HEK293 (cell line): ENCODE data around the gene MPPE1.

Source experiments
- CTCF ChIP-seq: fragments of 450-650 bp; formaldehyde crosslinking; IDR thresholded peaks from 2 replicates; pipeline ENCODE4 v1.5.1; 2016; ENCODE audit warnings: missing biosample characterization, missing genetic modification characterization
- KLF16 ChIP-seq: fragments of 450-650 bp; formaldehyde crosslinking; IDR thresholded peaks from 2 replicates; pipeline ENCODE4 v1.5.1; 2017; ENCODE audit warnings: missing biosample characterization, missing genetic modification characterization
- KLF9 ChIP-seq: fragments of 450-650 bp; formaldehyde crosslinking; IDR thresholded peaks from 2 replicates; pipeline ENCODE4 v1.5.1; 2016; ENCODE audit warnings: missing biosample characterization, missing genetic modification characterization, low read depth
- REST ChIP-seq: fragments of 450-650 bp; formaldehyde crosslinking; IDR thresholded peaks from 2 replicates; pipeline ENCODE4 v1.5.1; 2016; ENCODE audit warnings: missing biosample characterization, missing genetic modification characterization
- SETDB1 ChIP-seq: IDR thresholded peaks from one replicate; pipeline ENCODE4 v1.6.1; 2017; ENCODE audit warnings: mild to moderate bottlenecking, low read length, moderate library complexity, mixed read lengths; ENCODE audit not compliant: insufficient read length
- ZBTB11 ChIP-seq: fragments of 450-650 bp; formaldehyde crosslinking; conservative IDR thresholded peaks from 2 replicates; pipeline ENCODE4 v1.5.1; 2016; ENCODE audit warnings: low read depth, missing biosample characterization, missing genetic modification characterization
- ZFP37 ChIP-seq: fragments of 450-650 bp; formaldehyde crosslinking; IDR thresholded peaks from 2 replicates; pipeline ENCODE4 v1.5.1; 2016; ENCODE audit warnings: missing biosample characterization, missing genetic modification characterization
- ZNF157 ChIP-seq: fragments of 450-650 bp; formaldehyde crosslinking; IDR thresholded peaks from 2 replicates; pipeline ENCODE4 v1.5.1; 2016; ENCODE audit warnings: missing biosample characterization, missing genetic modification characterization
- ZNF580 ChIP-seq: fragments of 450-650 bp; formaldehyde crosslinking; IDR thresholded peaks from 2 replicates; pipeline ENCODE4 v1.5.1; 2016; ENCODE audit warnings: missing biosample characterization, missing genetic modification characterization
- ZNF639 ChIP-seq: fragments of 450-650 bp; formaldehyde crosslinking; IDR thresholded peaks from 2 replicates; pipeline ENCODE4 v1.5.1; 2016; ENCODE audit warnings: missing biosample characterization, missing genetic modification characterization
- ZNF645 ChIP-seq: fragments of 450-650 bp; formaldehyde crosslinking; IDR thresholded peaks from 2 replicates; pipeline ENCODE4; 2016; ENCODE audit warnings: missing biosample characterization, missing genetic modification characterization
- ZNF704 ChIP-seq: fragments of 450-650 bp; formaldehyde crosslinking; IDR thresholded peaks from 2 replicates; pipeline ENCODE4 v1.5.1; 2016; ENCODE audit warnings: missing biosample characterization, missing genetic modification characterization

- TF ChIP-seq CTCF (tag by site-specific recombination) (no peak), ZBTB11 (tag by site-specific recombination) (no peak), SETDB1 (no peak), ZFP37 (tag by site-specific recombination) (no peak), ZNF704 (tag by site-specific recombination) (no peak), ZNF580 (tag by site-specific recombination) (no peak), REST (no peak), KLF9 (tag by site-specific recombination) (no peak), ZNF157 (tag by site-specific recombination) (no peak), KLF16 (tag by site-specific recombination) (no peak), ZNF639 (no peak), ZNF645 (tag by site-specific recombination) (no peak)
These were observed 43.3 kb upstream of the MPPE1 start for GRCh38 chr18:11951390-11951851.
